H1 (cell line): Measurements from ENCODE around the gene OSBP2.
"Not testable (repeated sequence)": the region's sequence is repeated elsewhere in the genome, so short reads cannot be mapped to it uniquely, and the experiment has no call there.

Source experiments
- CHD2 ChIP-seq: IDR thresholded peaks from 2 replicates; pipeline ENCODE4 v1.6.1; 2012; ENCODE audit warnings: low read length, improper control_type of control experiment
- CTCF ChIP-seq, 3 experiments: IDR thresholded peaks; 1 replicate in 2 of 3; 2 replicates in 1 of 3; pipeline versions ENCODE4 v1.5.1 to v1.6.1; 2011; ENCODE audit warnings: low read length in 3 of 3, mild to moderate bottlenecking in 3 of 3, inconsistent platforms in 2 of 3, low read depth in 1 of 3, moderate library complexity in 1 of 3; ENCODE audit not compliant: insufficient read depth in 1 of 3; ENCODE audit errors: control extremely low read depth in 1 of 3
- EGR1 ChIP-seq: IDR thresholded peaks from 2 replicates; pipeline ENCODE4 v1.6.1; 2011; ENCODE audit warnings: low read depth, low read length, borderline replicate concordance
- EZH2 ChIP-seq: fragments of 200-600 bp; sonication (generic); IDR thresholded peaks from 2 replicates; pipeline ENCODE4 v1.7.1; 2012; ENCODE audit warnings: low read depth, mild to moderate bottlenecking, moderate library complexity, low read length, inconsistent platforms; ENCODE audit not compliant: severe bottlenecking
- HDAC2 ChIP-seq, 2 experiments: fragments of 300-600 bp in 1 of 2; sonication (generic) in 1 of 2; IDR thresholded peaks; 2 replicates each; pipeline ENCODE4 v1.6.1; 2011 to 2012; ENCODE audit warnings: low read depth in 2 of 2, low read length in 2 of 2, mild to moderate bottlenecking in 2 of 2, moderate library complexity in 2 of 2, borderline replicate concordance in 1 of 2, inconsistent platforms in 1 of 2
- MAFK ChIP-seq: IDR thresholded peaks from 2 replicates; pipeline ENCODE4 v1.6.1; 2012; ENCODE audit warnings: low read depth, mild to moderate bottlenecking, improper control_type of control experiment, low read length
- NRF1 ChIP-seq: IDR thresholded peaks from 2 replicates; pipeline ENCODE4 v1.6.1; 2011; ENCODE audit warnings: mild to moderate bottlenecking, low read depth, low read length, improper control_type of control experiment
- POLR2A ChIP-seq, 2 experiments: IDR thresholded peaks; 1 replicate in 1 of 2; 2 replicates in 1 of 2; pipeline ENCODE4 v1.6.1; 2011; ENCODE audit warnings: low read depth in 2 of 2, low read length in 2 of 2, mild to moderate bottlenecking in 2 of 2; ENCODE audit errors: control extremely low read depth in 1 of 2
- RAD21 ChIP-seq, 2 experiments: IDR thresholded peaks in 1 of 2; conservative IDR thresholded peaks in 1 of 2; 2 replicates each; pipeline ENCODE4 v1.6.1; 2011; ENCODE audit warnings: low read depth in 2 of 2, low read length in 2 of 2, improper control_type of control experiment in 1 of 2, inconsistent platforms in 1 of 2, mild to moderate bottlenecking in 1 of 2, moderate library complexity in 1 of 2
- RNF2 ChIP-seq: fragments of 200-900, 300-1000 bp; sonication (generic); IDR thresholded peaks from 2 replicates; pipeline ENCODE4 v1.7.1; 2016; ENCODE audit warnings: borderline replicate concordance, low read depth, mild to moderate bottlenecking, antibody characterized with exemption, low read length; ENCODE audit not compliant: poor library complexity, severe bottlenecking; ENCODE audit errors: missing control alignments
- SIN3A ChIP-seq, 2 experiments: IDR thresholded peaks in 1 of 2; conservative IDR thresholded peaks in 1 of 2; 2 replicates each; pipeline ENCODE4 v1.6.1; 2011 to 2012; ENCODE audit warnings: low read length in 2 of 2, improper control_type of control experiment in 1 of 2, low read depth in 1 of 2, mild to moderate bottlenecking in 1 of 2
- SIRT6 ChIP-seq: IDR thresholded peaks from one replicate; pipeline ENCODE4 v1.7.1; 2012; ENCODE audit warnings: low read length, inconsistent platforms
- SP1 ChIP-seq: IDR thresholded peaks from 2 replicates; pipeline ENCODE4 v1.6.1; 2011; ENCODE audit warnings: low read depth, low read length
- SP2 ChIP-seq: IDR thresholded peaks from 2 replicates; pipeline ENCODE4 v1.6.1; 2012; ENCODE audit warnings: mild to moderate bottlenecking, low read length, inconsistent platforms

- not testable (repeated sequence) for TF ChIP-seq SIN3A (conservative IDR thresholded peaks at IDR 0.05 in 1 of 2, IDR thresholded peaks at IDR 0.05 in 1 of 2; ENCODE audit: low read depth in 1 of 2, low read length in 2 of 2); SIRT6; CTCF (IDR thresholded peaks at IDR 0.05; ENCODE audit: control extremely low read depth in 1 of 3, insufficient read depth in 1 of 3, low read depth in 1 of 3, low read length in 3 of 3); MAFK; EZH2; POLR2A (IDR thresholded peaks at IDR 0.05; ENCODE audit: control extremely low read depth in 1 of 2, low read depth in 2 of 2, low read length in 2 of 2); RAD21 (IDR thresholded peaks at IDR 0.05 in 1 of 2, conservative IDR thresholded peaks at IDR 0.05 in 1 of 2; ENCODE audit: low read depth in 2 of 2, low read length in 2 of 2); NRF1; HDAC2 (IDR thresholded peaks at IDR 0.05; ENCODE audit: borderline replicate concordance in 1 of 2, low read depth in 2 of 2, low read length in 2 of 2); SP1; SP2; RNF2; CHD2; EGR1
Observed at GRCh38 chr22:30777146-30777545, 82.5 kb downstream of the OSBP2 start.
